Mesendoderm (in vitro differentiated cells): ENCODE results near the gene MGAT3.

ENCODE experiments used
- DNase-seq: peaks from one replicate; pipeline ENCODE4 v3.0.0; 2013
- H2AK5ac ChIP-seq: 2 replicates; pipeline ENCODE4 v1.6.1; 2013; ENCODE audit warnings: low read length, inconsistent platforms
- H2BK120ac ChIP-seq: 2 replicates; pipeline ENCODE4 v1.6.1; 2013; ENCODE audit warnings: low read depth, mild to moderate bottlenecking, low read length, moderate library complexity, mixed read lengths
- H2BK15ac ChIP-seq: replicated peaks from 2 replicates; pipeline ENCODE4 v1.6.1; 2013; ENCODE audit warnings: low read depth, mild to moderate bottlenecking, moderate library complexity
- H2BK5ac ChIP-seq: 2 replicates; pipeline ENCODE4 v1.6.1; 2013; ENCODE audit warnings: low read length, inconsistent platforms
- H3K18ac ChIP-seq: 2 replicates; pipeline ENCODE4 v1.6.1; 2013; ENCODE audit warnings: mild to moderate bottlenecking, low read length, mixed read lengths
- H3K23ac ChIP-seq: one replicate; pipeline ENCODE4 v1.6.1; 2013; ENCODE audit warnings: low read length
- H3K27ac ChIP-seq: 2 replicates; pipeline ENCODE4 v1.5.1; 2013; ENCODE audit warnings: low read depth, mild to moderate bottlenecking, inconsistent platforms, low read length, moderate library complexity
- H3K27me3 ChIP-seq: 2 replicates; pipeline ENCODE4 v1.6.1; 2013; ENCODE audit warnings: low read length, control low read depth, mild to moderate bottlenecking, inconsistent platforms; ENCODE audit not compliant: insufficient read depth, poor library complexity
- H3K36me3 ChIP-seq: 2 replicates; pipeline ENCODE4 v1.6.1; 2013; ENCODE audit warnings: low read length, inconsistent platforms; ENCODE audit not compliant: control insufficient read depth, insufficient read depth
- H3K4ac ChIP-seq: one replicate; pipeline ENCODE4 v1.6.1; 2013; ENCODE audit warnings: low read depth, mild to moderate bottlenecking, low read length, moderate library complexity
- H3K4me1 ChIP-seq: 2 replicates; pipeline ENCODE4 v1.6.1; 2013; ENCODE audit warnings: low read depth, low read length, inconsistent platforms; ENCODE audit not compliant: control insufficient read depth
- H3K4me2 ChIP-seq: 2 replicates; pipeline ENCODE4 v1.6.1; 2013; ENCODE audit warnings: low read length
- H3K4me3 ChIP-seq: 2 replicates; pipeline ENCODE4 v1.5.1; 2013; ENCODE audit warnings: mild to moderate bottlenecking, low read length
- H3K56ac ChIP-seq: one replicate; pipeline ENCODE4 v1.6.1; 2013; ENCODE audit warnings: low read length
- H3K79me1 ChIP-seq: 2 replicates; pipeline ENCODE4 v1.6.1; 2013; ENCODE audit warnings: low read length, inconsistent platforms
- H3K79me2 ChIP-seq: 2 replicates; pipeline ENCODE4 v1.6.1; 2013; ENCODE audit warnings: mild to moderate bottlenecking, low read length; ENCODE audit not compliant: control insufficient read depth, insufficient read depth
- H3K9ac ChIP-seq: 2 replicates; pipeline ENCODE4 v1.6.1; 2013; ENCODE audit warnings: low read length, inconsistent platforms
- H4K5ac ChIP-seq: one replicate; pipeline ENCODE4 v1.6.1; 2013; ENCODE audit warnings: low read length
- H4K8ac ChIP-seq: one replicate; pipeline ENCODE4 v1.6.1; 2013; ENCODE audit warnings: low read depth, mild to moderate bottlenecking, control low read depth, low read length, moderate library complexity
- WGBS: extraction: QIAGEN DNeasy Blood & Tissue Kit; methylation state at CpG from one replicate; pipeline ENCODE4 v1.1.7; 2013; ENCODE audit warnings: low lambda C conversion rate, missing lambda C conversion rate; ENCODE audit not compliant: insufficient coverage; ENCODE audit errors: extremely low coverage; 5-methylcytosine and 5-hydroxymethylcytosine counted together

MGAT3 gene

DNA sequence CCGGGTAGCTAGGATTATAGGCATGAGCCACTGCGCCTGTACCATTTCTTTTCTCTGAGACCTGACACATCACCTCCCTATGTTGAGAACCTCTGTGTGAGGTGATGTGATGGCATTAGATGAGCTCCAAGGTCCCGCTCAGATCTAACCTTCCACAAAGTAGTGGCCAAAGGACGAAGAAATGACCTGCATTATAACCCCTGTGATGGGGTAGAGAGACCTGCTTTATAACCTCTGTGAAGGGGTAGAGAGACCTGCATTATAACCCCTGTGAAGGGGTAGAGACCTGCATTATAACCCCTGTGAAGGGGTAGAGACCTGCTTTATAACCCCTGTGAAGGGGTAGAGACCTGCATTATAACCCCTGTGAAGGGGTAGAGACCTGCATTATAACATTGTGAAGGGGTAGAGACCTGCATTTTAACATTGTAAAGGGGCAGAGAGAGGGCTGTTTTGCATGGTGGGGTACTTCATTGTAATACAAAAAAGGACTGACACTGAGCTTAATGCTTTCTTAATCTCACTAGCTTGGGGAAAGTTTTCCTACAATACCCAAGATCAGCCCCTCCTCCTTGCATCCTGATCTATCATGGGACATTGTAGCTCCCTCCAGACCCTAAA, 53.8 kb downstream of the MGAT3 start:
- H3K56ac ChIP-seq: no peak overlapping the region
- no peak overlapping the region for H3K18ac ChIP-seq
- H4K8ac ChIP-seq: no peak overlapping the region
- H3K79me1 ChIP-seq: peaks cover 12% of the 10 kb centered on the region
- no peak overlapping the region for H3K23ac ChIP-seq
- no peak for DNase-seq
- H4K5ac ChIP-seq: no peak overlapping the region
- H3K9ac ChIP-seq: no peak overlapping the region
- no peaks in the 10 kb centered on the region for H3K4me1 ChIP-seq
- no peak overlapping the region for H3K4me3 ChIP-seq
- no peak overlapping the region for H2BK120ac ChIP-seq
- no peak overlapping the region for H2BK5ac ChIP-seq
- no peak overlapping the region for H3K4ac ChIP-seq
- peaks cover 35% of the 10 kb centered on the region for H3K36me3 ChIP-seq
- no peaks in the 10 kb centered on the region for H3K79me2 ChIP-seq
- no peak overlapping the region for H3K27ac ChIP-seq
- no CpG with 5 or more reads among the region's 4 CpGs for WGBS
- H2BK15ac ChIP-seq: no peak overlapping the region
- H3K4me2 ChIP-seq: no peak overlapping the region
- H2AK5ac ChIP-seq: no peak overlapping the region
- no peaks in the 10 kb centered on the region for H3K27me3 ChIP-seq

DNA sequence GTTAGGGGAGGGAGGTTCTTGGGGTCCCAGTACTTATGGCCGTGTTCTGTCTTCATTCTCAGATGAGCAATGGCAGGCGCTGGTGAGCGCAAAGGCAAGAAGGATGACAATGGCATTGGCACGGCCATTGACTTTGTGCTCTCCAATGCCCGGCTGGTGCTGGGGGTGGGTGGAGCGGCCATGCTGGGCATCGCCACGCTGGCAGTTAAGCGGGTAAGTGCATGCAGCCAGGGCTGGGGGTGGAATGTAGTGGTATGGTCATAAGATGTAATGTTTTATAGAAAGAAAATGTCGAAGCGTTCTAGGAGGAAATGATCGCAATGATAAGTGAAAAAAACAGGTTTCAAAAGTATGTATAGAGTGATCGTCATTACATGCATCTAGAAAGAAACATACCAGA, 54.4 kb downstream of the MGAT3 start:
- WGBS: 100% methylated on average over 4 of the region's 13 CpGs
- Histone ChIP-seq H2BK15ac (no peak overlapping the region), H3K36me3 (peaks cover 29% of the 10 kb centered on the region), H4K5ac (no peak overlapping the region), H2BK5ac (no peak overlapping the region), H3K4me2 (no peak overlapping the region), H2BK120ac (no peak overlapping the region), H3K4me3 (no peak overlapping the region), H3K18ac (no peak overlapping the region), H3K56ac (no peak overlapping the region), H3K79me2 (no peaks in the 10 kb centered on the region), H3K27me3 (no peaks in the 10 kb centered on the region), H3K79me1 (peaks cover 12% of the 10 kb centered on the region), H3K4me1 (no peaks in the 10 kb centered on the region), H3K23ac (no peak overlapping the region), H2AK5ac (no peak overlapping the region), H3K4ac (no peak overlapping the region), H4K8ac (no peak overlapping the region), H3K27ac (no peak overlapping the region), H3K9ac (no peak overlapping the region)
- DNase-seq: no peak

DNA sequence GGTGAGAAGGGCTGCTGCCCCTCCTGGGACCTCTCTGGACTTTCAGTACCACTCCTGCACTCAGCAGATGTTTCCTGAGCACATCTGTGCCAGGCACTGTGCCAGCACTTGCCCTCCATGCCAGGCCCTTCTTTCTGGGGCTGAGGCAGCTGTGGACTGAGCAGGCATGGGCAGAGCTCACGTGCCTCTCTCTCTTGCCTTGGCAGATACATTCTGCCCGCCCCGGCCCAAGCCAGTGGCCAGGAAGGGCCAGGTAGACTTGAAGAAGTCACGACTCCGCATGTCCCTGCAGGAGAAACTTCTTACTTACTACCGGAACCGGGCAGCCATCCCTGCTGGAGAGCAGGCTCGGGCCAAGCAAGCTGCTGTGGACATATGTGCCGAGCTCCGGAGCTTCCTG, 55.2 kb downstream of the MGAT3 start:
- H2AK5ac ChIP-seq: no peak overlapping the region
- no peaks in the 10 kb centered on the region for H3K79me2 ChIP-seq
- H3K9ac ChIP-seq: no peak overlapping the region
- H3K4me1 ChIP-seq: no peaks in the 10 kb centered on the region
- no peak overlapping the region for H2BK5ac ChIP-seq
- H3K27me3 ChIP-seq: no peaks in the 10 kb centered on the region
- peaks cover 25% of the 10 kb centered on the region for H3K36me3 ChIP-seq
- no peak overlapping the region for H3K18ac ChIP-seq
- no peak overlapping the region for H4K5ac ChIP-seq
- H3K56ac ChIP-seq: no peak overlapping the region
- H3K4me2 ChIP-seq: no peak overlapping the region
- H4K8ac ChIP-seq: no peak overlapping the region
- no peak overlapping the region for H2BK15ac ChIP-seq
- no peak overlapping the region for H3K27ac ChIP-seq
- H3K4me3 ChIP-seq: no peak overlapping the region
- H3K23ac ChIP-seq: no peak overlapping the region
- no peak for DNase-seq
- H3K4ac ChIP-seq: no peak overlapping the region
- peaks cover 10% of the 10 kb centered on the region for H3K79me1 ChIP-seq
- no peak overlapping the region for H2BK120ac ChIP-seq
- WGBS: no CpG with 5 or more reads among the region's 10 CpGs

DNA sequence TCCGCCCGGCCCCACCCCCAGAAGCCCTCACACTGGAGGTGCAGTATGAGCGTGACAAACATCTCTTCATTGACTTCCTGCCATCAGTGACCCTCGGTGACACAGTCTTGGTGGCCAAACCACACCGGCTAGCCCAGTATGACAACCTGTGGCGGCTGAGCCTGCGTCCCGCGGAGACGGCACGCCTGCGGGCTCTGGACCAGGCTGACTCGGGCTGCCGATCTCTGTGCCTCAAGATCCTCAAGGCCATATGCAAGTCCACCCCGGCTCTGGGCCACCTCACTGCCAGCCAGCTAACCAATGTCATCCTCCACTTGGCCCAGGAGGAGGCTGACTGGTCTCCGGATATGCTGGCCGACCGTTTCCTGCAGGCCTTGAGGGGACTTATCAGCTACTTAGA, 57.0 kb downstream of the MGAT3 start:
- no peak overlapping the region for H3K23ac ChIP-seq
- no peak overlapping the region for H3K9ac ChIP-seq
- H2BK15ac ChIP-seq: no peak overlapping the region
- H3K36me3 ChIP-seq: peaks cover 25% of the 10 kb centered on the region
- no peak overlapping the region for H3K18ac ChIP-seq
- no peak overlapping the region for H4K5ac ChIP-seq
- H3K4me1 ChIP-seq: peaks cover 2% of the 10 kb centered on the region
- H3K56ac ChIP-seq: no peak overlapping the region
- H2BK5ac ChIP-seq: no peak overlapping the region
- DNase-seq: no peak
- no peak overlapping the region for H2BK120ac ChIP-seq
- H3K79me2 ChIP-seq: no peaks in the 10 kb centered on the region
- H3K4me3 ChIP-seq: no peak overlapping the region
- no CpG with 5 or more reads among the region's 18 CpGs for WGBS
- no peak overlapping the region for H3K4ac ChIP-seq
- H4K8ac ChIP-seq: no peak overlapping the region
- H3K79me1 ChIP-seq: peaks cover 10% of the 10 kb centered on the region
- no peak overlapping the region for H3K27ac ChIP-seq
- no peaks in the 10 kb centered on the region for H3K27me3 ChIP-seq
- no peak overlapping the region for H2AK5ac ChIP-seq
- H3K4me2 ChIP-seq: no peak overlapping the region

DNA sequence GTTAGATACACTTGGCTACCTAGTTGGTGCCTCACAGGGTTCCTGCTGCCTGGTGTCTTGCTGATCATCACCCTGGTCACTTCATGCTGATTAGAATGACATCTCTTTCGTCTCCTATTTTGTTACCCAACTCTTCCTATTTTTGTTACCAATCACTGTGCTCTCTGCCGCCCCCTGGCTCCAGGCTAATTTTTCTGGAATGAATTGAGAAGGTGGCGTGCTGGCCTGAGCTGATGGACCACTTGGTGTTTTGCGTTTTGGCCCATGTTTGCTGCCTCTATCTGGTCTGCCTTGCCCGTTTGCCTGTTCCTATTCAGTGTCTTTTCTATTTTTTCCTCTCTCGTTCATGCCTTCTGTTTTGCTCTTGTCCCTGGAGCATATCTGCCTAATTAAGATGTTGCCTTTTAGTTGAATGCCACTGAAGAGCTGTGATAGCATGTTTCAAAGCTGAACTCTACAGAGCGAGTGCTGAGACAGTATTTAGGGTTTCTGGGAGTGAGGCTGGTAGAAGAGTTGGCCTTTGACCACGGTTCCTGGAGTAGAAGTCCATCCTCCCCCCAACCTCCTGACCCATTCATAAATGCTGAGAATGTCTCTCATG, 57.7 kb downstream of the MGAT3 start:
- Histone ChIP-seq H4K8ac (no peak overlapping the region), H4K5ac (no peak overlapping the region), H3K18ac (no peak overlapping the region), H3K4me3 (no peak overlapping the region), H3K4me2 (no peak overlapping the region), H3K23ac (no peak overlapping the region), H2BK120ac (no peak overlapping the region), H2BK5ac (no peak overlapping the region), H3K4ac (no peak overlapping the region), H3K79me1 (peaks cover 7% of the 10 kb centered on the region), H3K27ac (no peak overlapping the region), H3K56ac (no peak overlapping the region), H2BK15ac (no peak overlapping the region), H3K36me3 (peaks cover 22% of the 10 kb centered on the region), H2AK5ac (no peak overlapping the region), H3K4me1 (peaks cover 4% of the 10 kb centered on the region), H3K27me3 (no peaks in the 10 kb centered on the region), H3K9ac (no peak overlapping the region), H3K79me2 (peaks cover 2% of the 10 kb centered on the region)
- WGBS: no CpG with 5 or more reads among the region's 8 CpGs
- no peak for DNase-seq
